HepG2 (cell line): Measurements from ENCODE around the gene CA7.

Source experiments
- EHMT2 ChIP-seq: fragments of 200-600 bp; sonication (generic); IDR thresholded peaks from 2 replicates; pipeline ENCODE4 v1.7.0; 2017; ENCODE audit warnings: antibody characterized with exemption, low read depth, low read length, borderline replicate concordance
- JUNB ChIP-seq: sonication (generic); formaldehyde crosslinking; IDR thresholded peaks from 2 replicates; pipeline ENCODE4 v1.8.0; 2022; ENCODE audit warnings: missing genetic modification reagents, mild to moderate bottlenecking, borderline replicate concordance

- TF ChIP-seq EHMT2, result no peak
- TF ChIP-seq JUNB (CRISPR knock-in tag), result no peak
Measured at GRCh38 chr16:66849021-66849420, 4.8 kb downstream of the CA7 start.
